ENCODE measurements around the gene GSPT2.
"Not testable (repeated sequence)": the region's sequence is repeated elsewhere in the genome, so short reads cannot be mapped to it uniquely, and the experiment has no call there.

GSPT2 gene

DNA sequence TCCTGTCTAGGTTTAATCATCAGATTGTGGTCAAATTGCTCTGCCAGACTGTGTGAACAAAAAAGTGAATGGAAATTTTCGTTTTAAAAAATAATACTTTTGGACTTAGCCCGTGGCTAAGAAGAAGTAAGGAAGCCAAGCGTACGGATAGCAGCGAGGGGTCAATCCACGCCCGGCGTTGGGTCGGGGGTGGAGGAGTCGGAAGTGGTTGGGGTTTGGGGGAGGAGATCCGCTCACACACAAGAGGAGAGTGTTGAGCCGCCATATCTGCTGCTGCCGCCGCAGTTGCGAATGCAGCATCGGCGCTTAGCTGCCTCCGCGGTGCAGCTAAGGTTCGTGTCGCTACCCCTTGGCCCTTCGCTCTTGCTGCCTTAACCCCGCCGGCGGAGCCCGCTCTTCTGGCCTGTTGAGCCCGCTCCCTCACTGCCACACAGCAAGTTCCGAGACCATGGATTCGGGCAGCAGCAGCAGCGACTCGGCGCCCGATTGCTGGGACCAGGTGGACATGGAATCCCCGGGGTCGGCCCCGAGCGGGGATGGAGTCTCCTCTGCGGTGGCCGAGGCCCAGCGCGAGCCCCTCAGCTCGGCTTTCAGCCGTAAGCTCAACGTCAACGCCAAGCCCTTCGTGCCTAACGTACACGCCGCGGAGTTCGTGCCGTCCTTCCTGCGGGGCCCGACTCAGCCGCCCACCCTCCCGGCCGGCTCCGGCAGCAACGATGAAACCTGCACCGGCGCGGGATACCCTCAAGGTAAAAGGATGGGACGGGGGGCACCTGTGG, at the start of gene GSPT2:
GSPT2 (plus strand) TSS at position 264 of the 779 bp plus-strand sequence; CDS start at position 449, 185 bp downstream.
- peak; percentile 49 to 57 for DNase-seq

DNA sequence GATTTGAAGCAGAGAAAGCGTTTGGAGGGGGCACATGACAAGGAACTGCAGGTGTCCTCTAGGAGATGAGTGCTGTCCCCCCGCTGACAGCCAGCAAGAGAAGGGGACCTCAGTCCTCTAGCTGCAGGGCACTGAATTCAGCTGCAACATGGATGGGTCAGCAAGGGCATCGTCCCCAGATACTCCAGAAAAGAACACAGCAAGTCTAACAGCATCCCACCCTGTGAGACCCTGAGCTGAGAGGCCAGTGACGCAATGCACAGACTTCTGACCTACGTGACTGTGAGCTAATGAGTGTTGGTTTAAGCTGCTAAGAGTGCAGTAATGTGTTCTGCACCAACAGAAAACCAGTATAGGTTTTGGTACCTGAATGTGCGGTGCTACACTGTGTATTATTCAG, 49.0 kb upstream of the GSPT2 start:
- DNase-seq = no peak

DNA sequence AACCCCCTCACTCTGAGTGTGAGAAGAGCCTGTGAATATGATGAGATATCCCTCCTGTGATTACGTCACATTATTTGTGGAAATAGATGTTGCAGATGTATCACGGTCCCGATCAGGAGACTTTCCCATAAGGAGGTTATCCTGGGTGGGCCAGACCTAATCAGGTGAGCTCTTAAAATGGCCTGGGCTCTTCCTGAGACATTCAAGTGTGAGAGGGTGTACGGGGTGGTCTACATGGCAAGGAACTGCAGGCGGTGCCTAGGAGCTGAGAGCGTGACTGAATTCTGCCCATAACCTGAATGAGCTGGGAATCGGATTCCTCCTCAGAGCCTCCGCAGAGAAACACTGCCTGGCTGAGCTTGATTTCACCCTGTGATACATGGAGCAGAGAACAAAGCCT, 45.8 kb upstream of the GSPT2 start:
- no peak for DNase-seq

DNA sequence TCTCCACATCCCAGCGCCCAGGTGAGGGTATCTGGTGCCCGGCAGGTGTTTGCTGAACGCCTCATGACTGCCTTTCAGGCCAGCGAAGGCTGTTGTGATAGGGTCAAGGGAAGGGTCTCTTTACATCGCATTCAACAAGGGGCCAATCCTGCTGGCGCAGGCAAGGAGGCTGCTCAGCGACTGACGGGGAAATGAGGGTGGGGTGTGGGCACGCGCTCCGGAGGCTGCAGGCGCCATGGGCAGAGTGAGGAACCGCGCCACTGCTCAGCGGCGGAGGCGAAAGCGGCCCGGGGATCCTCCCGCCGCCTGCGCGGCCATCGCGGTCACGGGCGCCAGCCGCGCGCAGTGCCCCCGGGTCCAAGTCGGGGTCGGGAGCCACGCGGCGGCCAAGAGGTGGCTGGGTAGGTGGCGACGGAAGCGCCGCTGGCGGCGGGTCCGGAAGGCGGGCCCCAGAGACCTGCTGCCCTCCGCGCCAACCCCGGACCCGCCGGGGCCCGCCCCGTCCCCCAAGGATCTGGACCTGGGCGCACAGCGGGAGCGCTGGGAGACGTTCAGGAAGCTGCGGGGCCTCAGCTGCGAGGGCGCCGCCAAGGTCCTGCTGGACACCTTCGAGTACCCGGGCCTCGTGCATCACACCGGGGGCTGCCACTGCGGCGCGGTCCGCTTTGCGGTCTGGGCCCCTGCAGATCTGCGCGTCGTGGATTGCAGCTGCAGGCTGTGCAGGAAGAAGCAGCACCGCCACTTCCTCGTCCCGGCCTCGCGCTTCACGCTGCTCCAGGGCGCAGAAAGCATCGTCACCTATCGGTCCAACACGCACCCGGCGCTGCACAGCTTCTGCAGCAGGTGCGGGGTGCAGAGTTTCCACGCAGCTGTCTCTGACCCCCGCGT, 32.7 kb upstream of the GSPT2 start, which contains the start of gene CENPVL1:
CENPVL1 (plus strand) TSS at position 236 of the 888 bp plus-strand sequence; CDS start at position 236, 0 bp downstream.
- DNase-seq = not testable (repeated sequence)

DNA sequence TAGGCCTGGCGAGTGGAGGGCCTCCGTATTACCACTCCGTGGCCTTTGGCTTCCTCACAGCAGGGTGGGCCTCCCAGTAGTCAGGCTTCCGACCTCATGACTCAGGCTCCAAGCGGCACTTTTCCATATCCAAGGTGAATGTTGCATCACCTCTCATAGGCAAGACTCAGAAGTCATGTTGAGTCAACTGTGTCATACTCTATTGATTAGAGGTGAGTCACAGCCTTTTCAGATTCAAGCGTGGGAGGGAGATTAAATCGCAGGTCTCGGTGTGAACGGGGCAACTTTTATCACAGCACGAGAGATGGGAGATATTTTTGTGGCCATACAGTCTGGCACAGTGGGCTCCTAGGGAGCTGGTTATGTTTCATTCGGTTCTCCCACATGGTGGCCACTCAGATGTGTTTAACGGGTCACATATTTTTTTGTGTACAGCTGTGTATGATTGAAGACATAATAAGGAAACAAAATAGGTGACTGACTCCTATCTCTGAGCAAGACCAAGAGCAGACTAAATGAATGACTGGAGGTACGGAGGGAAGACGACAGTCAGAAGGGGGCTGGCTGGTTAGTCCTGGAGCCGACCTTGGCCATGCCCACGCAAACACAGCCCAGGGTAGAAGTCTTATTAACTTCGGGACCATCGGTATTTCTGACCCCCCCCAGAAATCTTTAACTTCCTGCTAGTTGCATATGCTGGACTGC, 30.1 kb upstream of the GSPT2 start:
- not testable (repeated sequence) for DNase-seq

DNA sequence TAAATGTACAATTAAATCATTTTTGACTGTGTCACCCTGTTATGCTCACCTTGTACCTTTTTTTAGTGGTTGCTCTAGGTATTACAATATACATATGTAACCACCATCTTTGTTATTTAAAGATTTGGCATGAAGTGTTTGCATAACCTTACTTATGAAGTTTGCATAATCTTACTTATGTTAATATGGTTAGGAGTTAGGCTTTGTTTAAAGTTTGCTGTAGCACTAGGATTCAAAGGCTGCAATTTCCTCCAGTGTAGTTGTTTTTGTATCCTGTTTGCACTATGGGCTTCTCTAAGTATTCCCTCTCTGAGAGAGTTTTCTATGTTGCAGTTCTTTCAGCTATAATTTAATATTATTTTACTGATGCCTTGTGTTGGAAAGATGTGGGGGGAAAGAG, 15.0 kb upstream of the GSPT2 start:
- no peak for DNase-seq

DNA sequence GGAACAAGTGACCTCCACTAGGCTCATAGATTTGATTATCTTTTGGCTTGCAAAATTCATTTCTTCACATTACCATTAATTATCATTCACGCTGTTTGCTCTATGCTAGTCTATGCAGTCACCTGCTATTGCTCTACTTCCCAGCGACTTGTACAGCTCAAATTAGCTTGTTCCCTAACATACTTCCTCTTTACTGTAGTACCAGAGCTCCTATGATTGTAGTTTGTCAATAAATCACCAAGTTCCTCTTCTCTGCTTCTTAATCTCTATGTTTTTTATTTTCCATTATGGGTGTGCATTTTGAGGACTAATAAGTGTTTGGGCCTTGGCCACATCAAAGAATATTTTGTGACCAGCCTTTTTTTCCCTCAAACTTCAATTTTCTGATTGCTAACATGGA, 6.2 kb upstream of the GSPT2 start:
- DNase-seq = no peak

DNA sequence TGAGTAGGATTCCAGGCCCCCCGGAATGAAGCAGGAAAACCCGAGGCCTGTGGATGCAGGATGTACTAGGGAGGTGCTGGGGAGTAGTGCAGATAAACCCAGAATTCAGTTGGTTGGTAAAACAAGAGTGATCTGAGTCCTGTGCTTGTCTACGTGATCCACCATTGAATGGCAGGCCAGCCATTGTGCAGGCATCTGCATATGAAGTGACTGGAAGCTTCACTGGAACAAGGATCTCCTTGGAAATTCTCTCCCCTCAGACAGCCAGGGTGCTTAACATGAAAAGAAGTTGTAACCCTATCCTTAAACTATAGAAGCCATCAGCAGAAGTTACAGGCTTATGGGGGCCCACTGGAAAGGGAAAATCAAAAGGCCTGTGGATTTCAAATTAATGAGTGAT, 656 bp upstream of the GSPT2 start:
- DNase-seq = no peak

DNA sequence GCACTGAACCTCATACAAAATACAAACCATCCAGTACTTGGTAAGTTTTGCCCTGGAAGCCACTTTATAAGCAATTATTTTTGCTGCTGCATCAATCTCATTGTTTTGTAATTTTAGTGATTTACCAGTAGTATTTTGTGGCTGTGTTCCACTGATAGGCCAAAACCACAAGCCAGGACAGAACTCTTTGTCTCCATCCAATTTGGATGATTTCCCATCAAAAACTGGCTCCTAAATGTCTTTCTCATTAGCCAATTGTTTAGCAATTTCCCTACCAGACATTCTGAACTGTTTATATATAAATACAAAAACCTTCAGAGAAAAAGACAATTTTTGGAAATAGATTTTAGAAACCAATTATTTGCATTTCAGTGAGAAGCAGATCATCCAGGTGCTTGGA, 4.4 kb downstream of the GSPT2 start:
- no peak for DNase-seq

DNA sequence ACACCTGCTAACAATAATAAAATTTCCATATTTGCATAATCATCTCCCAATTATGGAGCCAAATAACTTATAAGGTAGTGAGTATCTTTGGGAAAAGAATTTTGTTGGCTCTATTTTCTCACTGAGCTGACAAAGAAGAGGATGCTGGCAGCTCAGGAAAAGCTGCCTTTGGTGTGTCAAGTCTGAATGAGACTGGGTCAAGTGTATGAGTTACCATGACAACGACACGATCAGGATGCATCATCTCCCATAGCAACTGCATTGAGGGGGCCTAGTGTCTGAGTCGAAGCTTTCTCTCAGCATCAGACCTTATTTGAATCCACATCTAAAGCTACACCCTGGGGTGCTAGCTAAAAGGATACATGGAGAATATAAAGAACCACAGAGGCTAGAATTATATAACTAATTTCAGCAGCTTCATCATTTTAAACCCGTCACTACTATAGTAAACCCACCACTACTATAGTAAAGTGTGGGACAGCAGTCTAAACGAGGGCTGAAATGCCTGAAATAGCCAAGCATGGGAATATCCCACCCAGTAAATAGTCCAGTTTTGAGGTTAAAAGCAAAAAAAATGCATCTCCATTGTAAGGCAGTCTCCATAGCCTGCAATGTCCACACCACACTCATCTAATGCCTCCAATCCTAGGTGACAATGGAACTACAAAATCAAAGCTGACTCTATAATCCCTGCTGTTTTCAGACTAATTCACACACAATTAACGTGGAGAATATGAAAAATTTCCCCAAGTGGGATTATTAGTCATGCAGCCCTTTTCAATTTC, 16.0 kb downstream of the GSPT2 start:
- no peak for DNase-seq

DNA sequence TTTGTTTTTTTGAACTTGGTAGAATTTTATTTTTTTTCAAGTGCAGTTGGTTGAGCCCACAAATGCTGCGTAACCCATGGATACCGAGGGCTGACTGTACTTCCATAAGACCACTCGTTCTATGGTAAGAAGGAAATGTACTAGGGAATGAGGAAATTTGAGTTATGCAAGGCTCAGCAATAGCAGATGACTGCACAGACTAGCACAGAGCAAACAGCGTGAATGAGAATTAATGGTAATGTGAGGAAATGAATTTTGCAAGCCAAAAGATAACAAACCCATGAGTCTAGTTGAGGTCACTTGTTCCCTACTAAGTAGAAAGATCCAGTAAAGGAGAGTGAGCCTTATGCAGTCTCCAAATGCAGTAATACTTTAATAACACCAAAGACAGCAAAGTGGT, 17.4 kb downstream of the GSPT2 start:
- no peak for DNase-seq

DNA sequence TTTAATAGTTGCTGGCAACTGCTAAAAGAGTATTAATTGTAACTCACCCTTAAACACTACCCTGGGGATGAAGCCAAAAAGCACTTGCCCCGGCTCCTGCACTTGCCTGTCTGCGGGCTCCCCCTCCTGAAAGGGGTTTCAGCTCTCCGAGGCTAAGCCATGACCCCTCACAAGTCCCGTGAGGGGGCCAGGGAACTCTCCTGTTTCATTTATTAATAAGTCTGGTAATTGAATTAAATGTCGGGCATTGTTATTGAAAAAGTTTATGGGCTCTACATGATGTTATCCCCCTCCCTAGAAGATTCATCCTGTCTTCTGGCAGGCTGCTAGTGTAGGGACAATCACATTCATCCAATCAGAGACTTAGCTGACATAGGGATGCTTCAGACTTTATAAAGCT, 23.3 kb downstream of the GSPT2 start:
- DNase-seq = no peak

DNA sequence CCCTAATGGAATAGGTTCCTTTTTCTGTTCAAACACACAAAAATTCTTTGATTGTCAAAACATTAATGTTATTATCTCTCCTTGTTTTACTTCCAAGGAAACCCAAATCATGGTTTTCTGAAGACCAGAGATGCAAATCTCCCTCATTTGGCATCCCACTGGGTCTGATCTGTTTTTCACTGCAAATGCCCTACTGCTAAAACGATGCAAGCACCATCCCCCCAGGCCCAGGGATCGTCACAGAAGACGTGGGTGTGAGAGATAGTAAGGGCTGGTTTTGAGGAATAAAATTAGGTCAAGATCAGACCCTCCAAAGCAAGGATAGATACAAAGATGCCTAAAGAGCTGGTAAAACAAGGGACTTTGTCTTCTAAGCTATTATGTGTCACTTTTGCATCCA, 33.6 kb downstream of the GSPT2 start:
- no peak for DNase-seq

DNA sequence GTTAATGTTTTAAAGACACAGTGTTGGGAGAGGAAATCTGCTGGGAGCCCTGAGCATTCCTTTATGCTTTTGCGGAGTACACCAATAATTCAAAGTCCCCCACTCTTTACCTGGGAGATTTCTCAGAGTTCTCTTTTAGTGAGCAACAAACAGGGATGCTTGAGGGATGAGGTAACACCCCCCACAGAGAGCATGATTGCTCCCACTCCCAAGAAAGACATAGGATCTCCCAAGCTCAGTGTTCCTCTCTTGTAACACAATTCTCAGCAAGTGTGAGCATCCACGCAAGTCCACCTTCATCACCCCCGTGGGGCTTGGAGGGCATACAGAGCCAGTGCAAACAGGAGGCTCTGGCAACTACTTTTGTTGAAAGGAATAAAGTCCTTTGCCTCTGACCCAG, 36.1 kb downstream of the GSPT2 start:
- DNase-seq = no peak

DNA sequence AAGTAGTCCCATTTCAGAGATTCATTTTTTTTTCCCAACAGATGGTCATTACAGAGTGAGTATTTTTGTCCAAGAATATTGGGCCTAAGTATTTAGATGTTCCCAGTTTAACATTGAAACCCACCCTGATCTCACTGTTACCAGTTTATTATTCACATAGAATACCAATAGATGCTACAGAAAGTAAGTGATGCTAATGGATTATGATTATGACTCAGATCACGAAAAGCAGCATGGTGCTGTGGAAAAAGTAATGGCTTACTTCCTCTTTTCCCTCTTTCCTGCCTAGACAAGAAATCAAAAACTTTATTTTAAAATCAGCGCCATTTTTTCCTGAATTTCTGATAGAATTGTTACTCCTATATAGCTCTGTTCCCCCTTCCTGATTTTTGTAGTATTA, 51.9 kb downstream of the GSPT2 start:
- no peak for DNase-seq

Measured in hippocampal formation (tissue), 2 donors.